ENCODE data around the gene EPM2AIP1.
"Not testable (repeated sequence)": the region's sequence is repeated elsewhere in the genome, so short reads cannot be mapped to it uniquely, and the experiment has no call there.

The EPM2AIP1 gene

GRCh38 chr3:36992806-36993325 is at the start of gene EPM2AIP1:
Gene EPM2AIP1, minus strand, starts transcription at chr3:36993131. Its CDS starts 54 bp downstream, at chr3:36993077.
- peak; percentile 97 for DNase-seq

- not testable (repeated sequence) for DNase-seq
These were observed 49.8 kb upstream of the EPM2AIP1 start for GRCh38 chr3:37042712-37043111.

- no peak for DNase-seq
These were observed 48.7 kb upstream of the EPM2AIP1 start for GRCh38 chr3:37041546-37042195.

DNA sequence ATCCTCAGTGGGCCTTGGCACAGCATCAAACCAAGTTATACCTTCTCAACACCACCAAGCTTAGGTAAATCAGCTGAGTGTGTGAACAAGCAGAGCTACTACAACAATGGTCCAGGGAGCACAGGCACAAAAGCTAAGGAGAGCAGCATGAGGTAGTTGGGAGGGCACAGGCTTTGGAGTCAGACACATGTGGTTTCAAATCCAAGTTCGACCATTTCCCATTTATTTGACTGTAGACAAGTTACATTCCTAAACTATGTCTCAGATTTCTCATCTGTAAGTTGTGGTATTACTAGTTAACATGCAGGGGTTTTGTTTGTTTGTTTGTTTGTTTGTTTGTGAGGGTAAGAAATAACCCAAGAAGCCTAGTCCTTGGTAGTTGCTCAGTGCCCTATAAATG is 47.3 kb upstream of the EPM2AIP1 start:
- DNase-seq: no peak

DNA sequence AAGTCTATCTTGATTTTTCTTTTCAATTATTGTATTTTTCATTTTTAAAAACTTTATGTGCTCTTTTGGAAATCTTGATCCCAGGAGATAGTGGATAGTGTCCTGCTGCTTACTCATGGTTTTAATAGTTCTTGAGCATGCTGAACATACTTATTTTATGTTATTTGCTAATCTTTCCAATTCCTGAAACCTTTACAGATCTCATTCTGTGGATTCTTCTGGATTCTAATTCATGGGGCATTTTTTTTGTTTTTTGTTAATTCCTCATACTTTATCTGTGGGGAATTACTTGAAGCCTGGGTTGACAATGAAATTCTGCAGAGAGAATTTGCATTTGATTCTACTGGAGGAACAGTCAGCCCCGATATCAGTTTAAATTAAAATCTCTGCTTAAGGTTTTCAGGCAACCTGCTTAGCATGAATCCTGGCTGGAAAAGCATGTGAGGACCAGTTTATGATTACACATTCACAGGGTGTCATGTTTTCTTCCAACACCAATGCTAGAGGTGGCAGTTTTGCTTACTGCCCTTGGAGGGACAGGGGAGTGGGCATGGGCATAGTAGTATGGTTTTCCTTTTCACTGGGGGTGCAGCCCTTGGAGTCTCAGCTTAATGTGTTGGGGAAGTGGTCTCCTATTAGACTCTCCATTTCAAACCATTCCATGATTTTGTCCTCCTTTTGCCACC is 46.4 kb upstream of the EPM2AIP1 start:
- no peak for DNase-seq

GRCh38 chr3:37037352-37037751 is 44.4 kb upstream of the EPM2AIP1 start:
- DNase-seq: no peak

DNA sequence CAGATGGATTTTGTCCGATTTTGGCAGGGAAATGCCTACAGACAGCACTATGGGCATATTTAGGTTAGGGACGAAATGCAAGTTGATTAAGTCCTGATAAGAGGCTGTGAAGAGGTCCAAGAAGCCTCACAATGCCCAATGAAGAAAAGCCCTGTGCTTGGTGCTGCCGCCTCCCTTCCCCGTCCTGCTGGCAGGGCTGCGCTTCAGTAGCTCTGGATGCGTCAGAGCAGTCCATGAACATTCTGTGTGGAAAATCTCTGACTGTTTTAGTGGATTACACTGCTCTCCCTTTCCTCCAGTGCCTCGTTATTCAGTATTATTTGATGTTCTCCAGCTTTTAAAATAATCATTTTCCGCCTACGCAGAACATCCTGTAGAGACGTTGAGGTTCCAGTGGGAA is 40.0 kb upstream of the EPM2AIP1 start:
- DNase-seq: no peak

GRCh38 chr3:37031096-37031682 is 38.3 kb upstream of the EPM2AIP1 start:
- DNase-seq: no peak

DNA sequence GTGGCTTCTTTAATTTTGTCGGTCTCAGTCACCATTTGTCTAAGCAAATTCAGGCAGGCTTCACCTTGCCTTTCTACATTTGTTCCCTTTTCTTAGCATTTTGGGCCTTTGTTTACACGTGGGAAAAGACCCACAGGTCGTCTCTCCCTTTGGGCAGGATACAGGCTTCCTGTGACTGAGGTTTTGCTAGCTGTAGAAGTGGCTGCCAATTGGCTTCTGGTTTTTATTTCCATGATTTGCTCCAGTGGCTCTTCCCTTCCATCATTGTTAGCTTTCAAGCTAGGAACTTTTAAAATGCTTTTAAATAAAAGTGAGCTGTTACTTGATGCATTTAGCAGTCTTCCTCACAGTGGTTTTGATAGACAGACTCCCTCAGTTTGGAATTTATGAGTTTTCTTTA is 37.7 kb upstream of the EPM2AIP1 start:
- no peak for DNase-seq

- DNase-seq: no peak
These were observed 36.7 kb upstream of the EPM2AIP1 start for GRCh38 chr3:37029516-37030163.

DNA sequence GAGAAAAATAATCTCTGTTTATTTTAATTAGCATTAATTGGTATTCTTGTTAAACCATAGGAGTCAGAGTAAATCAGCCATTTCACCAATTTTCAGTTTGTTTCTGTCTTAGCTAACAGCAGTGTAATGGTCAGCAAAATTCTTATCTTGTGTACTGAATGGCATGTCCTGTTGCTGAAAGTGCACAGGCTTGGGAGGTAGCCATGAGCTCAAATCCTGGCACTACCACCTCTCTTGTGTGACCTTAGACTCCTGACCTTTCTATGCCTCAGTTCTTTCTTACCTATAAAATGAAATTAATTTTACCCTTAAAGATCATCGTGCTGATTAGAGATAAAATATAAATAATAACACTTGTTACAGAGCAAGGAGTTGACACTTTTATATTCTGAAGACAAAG is 36.2 kb upstream of the EPM2AIP1 start:
- no peak for DNase-seq

DNA sequence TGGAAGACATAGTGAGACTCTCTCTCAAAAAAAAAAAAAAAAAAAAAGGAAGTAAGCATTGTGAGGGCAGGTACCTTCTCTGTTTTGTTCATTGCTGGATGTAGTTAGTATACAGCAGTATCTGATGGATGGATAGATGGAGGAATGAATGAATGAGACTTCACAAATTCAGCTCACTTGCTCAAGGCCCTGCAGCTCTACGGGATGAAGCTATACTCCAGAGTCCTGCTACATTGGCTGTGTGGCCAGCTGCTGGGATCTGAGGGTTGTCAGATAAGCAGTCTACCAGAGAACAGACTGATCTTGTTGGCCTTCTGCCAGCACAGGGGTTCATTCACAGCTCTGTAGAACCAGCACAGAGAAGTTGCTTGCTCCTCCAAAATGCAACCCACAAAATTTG is 35.4 kb upstream of the EPM2AIP1 start:
- no peak for DNase-seq

DNA sequence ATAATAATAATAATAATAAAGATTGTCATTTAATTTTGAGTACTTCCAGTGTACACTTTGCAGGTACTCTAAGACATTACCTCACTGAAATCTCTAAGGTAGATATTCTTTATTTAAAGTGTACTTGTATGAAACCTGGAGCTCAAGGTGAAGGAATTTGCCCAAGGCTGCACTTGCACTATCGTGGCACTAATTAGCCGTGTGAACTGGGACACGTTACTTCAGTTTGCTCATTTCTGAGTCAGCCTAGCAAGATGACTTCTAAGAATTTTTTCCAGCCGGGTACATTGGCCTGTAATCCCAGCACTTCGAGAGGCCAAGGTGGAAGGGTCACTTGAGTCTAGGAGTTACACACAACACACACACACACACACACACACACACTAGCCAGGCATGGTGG is 33.9 kb upstream of the EPM2AIP1 start:
- no peak for DNase-seq

GRCh38 chr3:37025561-37026335 is 32.8 kb upstream of the EPM2AIP1 start:
- no peak for DNase-seq

GRCh38 chr3:37024820-37025405 is 32.0 kb upstream of the EPM2AIP1 start:
- DNase-seq: no peak

DNA sequence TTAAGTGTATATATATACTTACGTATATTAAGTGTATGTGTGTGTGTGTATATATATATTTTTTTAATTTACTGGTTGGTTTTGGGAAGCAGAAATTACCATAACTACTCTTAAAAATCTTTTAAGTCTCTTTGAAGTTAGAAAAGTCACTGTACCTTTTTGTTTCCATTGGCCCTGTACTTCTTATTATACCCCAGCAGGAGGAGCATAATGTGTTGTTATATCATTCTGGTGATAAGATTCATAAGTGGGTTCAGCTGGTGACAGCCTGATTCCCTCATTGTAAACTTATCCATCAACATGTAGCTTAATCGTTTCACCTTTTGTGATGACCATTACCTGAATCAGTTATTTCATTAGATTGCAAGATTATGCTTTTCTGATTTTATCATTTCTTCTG is 31.2 kb upstream of the EPM2AIP1 start:
- no peak for DNase-seq

- DNase-seq: no peak
These were observed 24.8 kb upstream of the EPM2AIP1 start for GRCh38 chr3:37017683-37018082.

DNA sequence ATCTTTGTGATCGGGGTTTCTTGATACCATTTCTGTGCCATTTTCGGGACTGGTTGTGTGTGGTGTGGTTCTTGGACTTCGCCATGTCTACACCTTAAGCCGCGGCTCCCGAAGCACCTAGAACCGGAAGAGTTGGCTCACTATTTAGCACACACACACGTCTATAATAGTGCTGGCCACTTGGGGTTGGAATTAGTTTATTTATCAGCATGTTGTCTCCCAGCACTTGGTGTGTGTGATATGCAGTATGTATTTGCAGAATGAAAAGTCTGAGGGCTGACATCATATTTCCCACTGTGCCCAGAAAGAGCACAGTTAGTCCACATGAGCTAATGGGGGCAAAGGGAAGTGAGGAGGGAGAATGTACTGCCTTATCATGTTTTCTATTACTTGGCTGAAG is 24.0 kb upstream of the EPM2AIP1 start:
- no peak for DNase-seq

GRCh38 chr3:37015642-37016041 is 22.7 kb upstream of the EPM2AIP1 start:
- no peak for DNase-seq

DNA sequence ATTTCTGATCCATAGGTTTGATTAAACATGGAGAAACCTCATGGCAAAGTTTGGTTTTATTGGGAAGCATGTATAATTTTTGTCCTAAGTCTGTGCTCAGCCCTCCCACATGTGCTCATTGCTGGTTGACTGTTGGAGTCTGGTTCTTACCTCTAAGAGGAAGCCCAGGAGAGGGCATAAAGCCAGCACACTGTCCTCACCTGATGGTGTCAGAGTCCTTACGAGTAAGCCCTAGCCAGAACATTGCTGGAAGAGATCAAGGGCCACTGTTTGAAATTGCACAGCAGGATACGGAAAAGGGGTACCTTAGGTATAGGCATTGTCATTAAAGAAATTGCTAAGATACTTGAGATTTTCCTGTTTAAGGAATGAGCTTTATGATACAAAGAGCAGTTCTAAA is 21.7 kb upstream of the EPM2AIP1 start:
- no peak for DNase-seq

DNA sequence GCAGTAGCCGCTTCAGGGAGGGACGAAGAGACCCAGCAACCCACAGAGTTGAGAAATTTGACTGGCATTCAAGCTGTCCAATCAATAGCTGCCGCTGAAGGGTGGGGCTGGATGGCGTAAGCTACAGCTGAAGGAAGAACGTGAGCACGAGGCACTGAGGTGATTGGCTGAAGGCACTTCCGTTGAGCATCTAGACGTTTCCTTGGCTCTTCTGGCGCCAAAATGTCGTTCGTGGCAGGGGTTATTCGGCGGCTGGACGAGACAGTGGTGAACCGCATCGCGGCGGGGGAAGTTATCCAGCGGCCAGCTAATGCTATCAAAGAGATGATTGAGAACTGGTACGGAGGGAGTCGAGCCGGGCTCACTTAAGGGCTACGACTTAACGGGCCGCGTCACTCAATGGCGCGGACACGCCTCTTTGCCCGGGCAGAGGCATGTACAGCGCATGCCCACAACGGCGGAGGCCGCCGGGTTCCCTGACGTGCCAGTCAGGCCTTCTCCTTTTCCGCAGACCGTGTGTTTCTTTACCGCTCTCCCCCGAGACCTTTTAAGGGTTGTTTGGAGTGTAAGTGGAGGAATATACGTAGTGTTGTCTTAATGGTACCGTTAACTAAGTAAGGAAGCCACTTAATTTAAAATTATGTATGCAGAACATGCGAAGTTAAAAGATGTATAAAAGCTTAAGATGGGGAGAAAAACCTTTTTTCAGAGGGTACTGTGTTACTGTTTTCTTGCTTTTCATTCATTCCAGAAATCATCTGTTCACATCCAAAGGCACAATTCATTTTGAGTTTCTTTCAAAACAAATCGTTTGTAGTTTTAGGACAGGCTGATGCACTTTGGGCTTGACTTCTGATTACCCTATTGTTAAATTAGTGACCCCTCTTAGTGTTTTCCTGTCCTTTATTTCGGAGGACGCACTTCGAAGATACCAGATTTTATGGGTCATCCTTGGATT is 674 bp upstream of the EPM2AIP1 start, which contains the start of gene MLH1:
MLH1 (plus strand) TSS at position 193 of the 958 bp plus-strand sequence; CDS start at position 223, 30 bp downstream.
- DNase-seq: peak; percentile 95

All from CD4-positive, alpha-beta T cell treated with Interleukin-6 for 4 hours (primary cell).